ENCODE results near the gene NCAPG2.

The NCAPG2 gene

DNA sequence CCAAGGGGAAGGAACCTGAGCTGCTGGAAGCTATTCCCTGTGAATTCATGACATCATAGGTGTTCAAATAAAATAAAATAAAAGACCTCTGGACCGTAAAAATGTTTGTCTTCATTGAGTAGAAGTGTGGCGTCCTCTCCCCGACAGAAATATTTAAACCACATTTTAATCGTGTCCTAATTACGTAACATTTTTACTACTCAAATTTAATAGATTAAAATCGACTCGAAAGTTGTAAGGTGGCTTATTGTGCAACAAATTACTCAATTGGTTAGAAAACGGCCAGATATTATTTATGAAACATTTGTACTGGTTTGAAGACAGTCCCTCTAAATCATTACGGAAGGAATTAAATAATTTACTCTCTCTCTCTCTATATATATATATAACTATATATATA, 15.5 kb upstream of the NCAPG2 start:
- Histone ChIP-seq H3K9ac (ENCODE audit: low read depth, low read length) (no peak overlapping the region), H3K9me3 (ENCODE audit: insufficient read depth, low read length, severe bottlenecking) (no peaks in the 10 kb centered on the region), H3K79me2 (ENCODE audit: insufficient read depth, low read length) (no peaks in the 10 kb centered on the region), H3K27ac (ENCODE audit: low read length) (no peak overlapping the region), H3K4me2 (ENCODE audit: insufficient read depth, low read length) (no peak overlapping the region), H3K4me1 (ENCODE audit: insufficient read depth, low read length) (no peaks in the 10 kb centered on the region), H3K4me3 (ENCODE audit: low read depth in 1 of 2, low read length in 2 of 2) (no peak overlapping the region), H3K27me3 (ENCODE audit: insufficient read depth, low read length, poor library complexity) (peaks cover 7% of the 10 kb centered on the region), H4K20me1 (ENCODE audit: insufficient read depth, low read length) (no peaks in the 10 kb centered on the region), H3K36me3 (ENCODE audit: insufficient read depth, low read length) (no peaks in the 10 kb centered on the region), H2AFZ (ENCODE audit: low read depth, low read length) (no peak overlapping the region)
- TF ChIP-seq, protein P1, sequence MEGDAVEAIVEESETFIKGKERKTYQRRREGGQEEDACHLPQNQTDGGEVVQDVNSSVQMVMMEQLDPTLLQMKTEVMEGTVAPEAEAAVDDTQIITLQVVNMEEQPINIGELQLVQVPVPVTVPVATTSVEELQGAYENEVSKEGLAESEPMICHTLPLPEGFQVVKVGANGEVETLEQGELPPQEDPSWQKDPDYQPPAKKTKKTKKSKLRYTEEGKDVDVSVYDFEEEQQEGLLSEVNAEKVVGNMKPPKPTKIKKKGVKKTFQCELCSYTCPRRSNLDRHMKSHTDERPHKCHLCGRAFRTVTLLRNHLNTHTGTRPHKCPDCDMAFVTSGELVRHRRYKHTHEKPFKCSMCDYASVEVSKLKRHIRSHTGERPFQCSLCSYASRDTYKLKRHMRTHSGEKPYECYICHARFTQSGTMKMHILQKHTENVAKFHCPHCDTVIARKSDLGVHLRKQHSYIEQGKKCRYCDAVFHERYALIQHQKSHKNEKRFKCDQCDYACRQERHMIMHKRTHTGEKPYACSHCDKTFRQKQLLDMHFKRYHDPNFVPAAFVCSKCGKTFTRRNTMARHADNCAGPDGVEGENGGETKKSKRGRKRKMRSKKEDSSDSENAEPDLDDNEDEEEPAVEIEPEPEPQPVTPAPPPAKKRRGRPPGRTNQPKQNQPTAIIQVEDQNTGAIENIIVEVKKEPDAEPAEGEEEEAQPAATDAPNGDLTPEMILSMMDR (IDR thresholded peaks at IDR 0.05; ENCODE audit: borderline replicate concordance, extremely low read depth, low read length, poor library complexity, severe bottlenecking): no peak
- TF ChIP-seq EZH2 (IDR thresholded peaks at IDR 0.05; ENCODE audit: borderline replicate concordance, low read depth, low read length, severe bottlenecking): no peak
- ATAC-seq (ENCODE audit: insufficient read depth, low read depth): no peak
- DNase-seq: no peak

DNA sequence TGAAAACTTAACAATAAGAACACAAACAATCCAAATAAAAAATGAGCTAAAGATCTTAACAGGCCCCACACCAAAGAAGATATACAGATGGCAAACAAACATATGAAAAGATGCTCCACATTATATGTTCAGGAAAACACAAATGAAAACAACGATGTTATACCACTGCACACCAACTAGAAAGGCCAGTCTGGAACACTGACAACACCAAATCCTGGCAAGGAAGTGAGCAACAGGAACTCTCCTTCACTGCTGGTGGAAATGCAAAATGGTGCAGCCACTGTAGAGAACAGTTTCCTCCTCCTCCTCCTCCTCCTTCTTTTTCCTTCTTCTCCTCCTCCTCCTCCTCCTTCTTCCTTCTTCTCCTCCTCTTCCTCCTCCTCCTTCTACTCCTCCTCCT, 12.2 kb upstream of the NCAPG2 start:
- Histone ChIP-seq H3K9ac (ENCODE audit: low read depth, low read length) (no peak overlapping the region), H3K4me2 (ENCODE audit: insufficient read depth, low read length) (no peak overlapping the region), H3K4me3 (ENCODE audit: low read depth in 1 of 2, low read length in 2 of 2) (no peak overlapping the region), H2AFZ (ENCODE audit: low read depth, low read length) (no peak overlapping the region), H3K27ac (ENCODE audit: low read length) (no peak overlapping the region), H3K27me3 (ENCODE audit: insufficient read depth, low read length, poor library complexity) (peaks cover 7% of the 10 kb centered on the region), H3K9me3 (ENCODE audit: insufficient read depth, low read length, severe bottlenecking) (no peaks in the 10 kb centered on the region), H3K4me1 (ENCODE audit: insufficient read depth, low read length) (no peaks in the 10 kb centered on the region), H3K79me2 (ENCODE audit: insufficient read depth, low read length) (no peaks in the 10 kb centered on the region), H4K20me1 (ENCODE audit: insufficient read depth, low read length) (no peaks in the 10 kb centered on the region), H3K36me3 (ENCODE audit: insufficient read depth, low read length) (no peaks in the 10 kb centered on the region)
- TF ChIP-seq, protein P1 (IDR thresholded peaks at IDR 0.05; ENCODE audit: borderline replicate concordance, extremely low read depth, low read length, poor library complexity, severe bottlenecking): no peak
- no peak for TF ChIP-seq EZH2 (IDR thresholded peaks at IDR 0.05; ENCODE audit: borderline replicate concordance, low read depth, low read length, severe bottlenecking)
- no peak for ATAC-seq (ENCODE audit: insufficient read depth, low read depth)
- DNase-seq: peak; percentile 1

DNA sequence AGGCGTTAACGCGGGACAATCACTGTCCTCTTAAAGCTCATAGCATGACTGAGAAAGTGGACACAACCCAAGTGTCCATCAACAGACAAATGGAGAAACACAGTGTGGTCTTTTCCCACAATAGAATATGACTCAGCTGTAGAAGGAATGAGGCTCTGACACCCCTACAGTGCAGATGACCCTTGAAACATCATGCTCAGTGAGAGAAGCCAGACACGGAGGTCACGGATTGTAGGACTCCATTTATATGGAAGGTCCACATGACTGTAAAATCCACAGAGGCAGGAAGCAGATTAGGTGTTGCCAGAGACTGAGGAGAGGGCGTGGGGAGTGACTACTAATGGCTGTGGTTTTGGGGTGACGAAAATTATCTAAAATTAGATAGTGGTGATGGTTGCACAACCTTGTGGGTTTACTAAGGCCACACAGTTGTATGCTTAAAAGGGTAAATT, 6.1 kb upstream of the NCAPG2 start:
- Histone ChIP-seq H3K9ac (ENCODE audit: low read depth, low read length) (no peak overlapping the region), H3K27me3 (ENCODE audit: insufficient read depth, low read length, poor library complexity) (no peaks in the 10 kb centered on the region), H3K4me1 (ENCODE audit: insufficient read depth, low read length) (peaks cover 5% of the 10 kb centered on the region; the same call in 1 of the 2 replicates), H4K20me1 (ENCODE audit: insufficient read depth, low read length) (no peaks in the 10 kb centered on the region), H3K27ac (ENCODE audit: low read length) (no peak overlapping the region), H2AFZ (ENCODE audit: low read depth, low read length) (no peak overlapping the region), H3K9me3 (ENCODE audit: insufficient read depth, low read length, severe bottlenecking) (peaks cover 10% of the 10 kb centered on the region), H3K36me3 (ENCODE audit: insufficient read depth, low read length) (no peaks in the 10 kb centered on the region), H3K4me2 (ENCODE audit: insufficient read depth, low read length) (no peak overlapping the region), H3K4me3 (ENCODE audit: low read depth in 1 of 2, low read length in 2 of 2) (no peak overlapping the region), H3K79me2 (ENCODE audit: insufficient read depth, low read length) (no peaks in the 10 kb centered on the region)
- no peak for DNase-seq
- ATAC-seq (ENCODE audit: insufficient read depth, low read depth): no peak
- TF ChIP-seq, protein P1 (IDR thresholded peaks at IDR 0.05; ENCODE audit: borderline replicate concordance, extremely low read depth, low read length, poor library complexity, severe bottlenecking): no peak
- TF ChIP-seq EZH2 (IDR thresholded peaks at IDR 0.05; ENCODE audit: borderline replicate concordance, low read depth, low read length, severe bottlenecking): no peak

DNA sequence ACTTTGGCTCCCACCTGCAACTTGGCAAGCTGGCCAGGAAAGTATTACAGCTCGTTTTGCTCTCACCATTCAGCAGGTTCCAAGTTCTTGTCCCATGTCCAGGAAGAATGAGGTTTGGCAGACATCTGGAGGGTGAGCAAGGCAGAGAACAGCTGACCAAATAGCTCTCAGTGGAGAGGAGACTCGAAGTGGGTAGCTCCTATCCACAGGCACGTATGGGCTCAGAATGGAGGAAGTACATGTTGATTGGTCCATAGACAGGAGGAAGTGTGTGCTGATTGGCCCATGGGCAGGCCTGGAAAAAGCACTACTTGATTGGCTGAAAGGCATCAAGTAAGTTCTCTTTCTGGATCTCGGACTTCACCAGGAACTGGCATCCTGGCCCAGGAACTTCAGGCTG, 3.0 kb upstream of the NCAPG2 start:
- ATAC-seq (ENCODE audit: insufficient read depth, low read depth) (no peak), DNase-seq (no peak)
- Histone ChIP-seq H3K36me3 (ENCODE audit: insufficient read depth, low read length) (peaks cover 17% of the 10 kb centered on the region), H3K4me2 (ENCODE audit: insufficient read depth, low read length) (no peak overlapping the region), H3K27ac (ENCODE audit: low read length) (no peak overlapping the region), H3K4me3 (ENCODE audit: low read depth in 1 of 2, low read length in 2 of 2) (no peak overlapping the region), H3K79me2 (ENCODE audit: insufficient read depth, low read length) (peaks cover 20% of the 10 kb centered on the region), H4K20me1 (ENCODE audit: insufficient read depth, low read length) (peaks cover 8% of the 10 kb centered on the region), H3K9ac (ENCODE audit: low read depth, low read length) (no peak overlapping the region), H3K9me3 (ENCODE audit: insufficient read depth, low read length, severe bottlenecking) (peaks cover 10% of the 10 kb centered on the region), H3K27me3 (ENCODE audit: insufficient read depth, low read length, poor library complexity) (no peaks in the 10 kb centered on the region), H2AFZ (ENCODE audit: low read depth, low read length) (no peak overlapping the region), H3K4me1 (ENCODE audit: insufficient read depth, low read length) (peaks cover 25% of the 10 kb centered on the region)
- no peak for TF ChIP-seq EZH2 (IDR thresholded peaks at IDR 0.05; ENCODE audit: borderline replicate concordance, low read depth, low read length, severe bottlenecking)
- TF ChIP-seq, protein P1 (IDR thresholded peaks at IDR 0.05; ENCODE audit: borderline replicate concordance, extremely low read depth, low read length, poor library complexity, severe bottlenecking): no peak
